BLaER1 treated with 17β-estradiol and CSF1 and Interleukin-3, amounts not matched to agents 10 nM and 100 nM (cell line): Measurements from ENCODE around the gene PRKCH.
A peak's percentile ranks its signal among the peaks of the same experiment; 100 is the strongest.

Source experiments
- H3K27ac ChIP-seq, 11 experiments: shearing (Covaris generic); formaldehyde crosslinking; 2 replicates each; pipeline ENCODE4 v1.8.1; 2022
- H3K27me3 ChIP-seq, 11 experiments: shearing (Covaris generic); formaldehyde crosslinking; 2 replicates each; pipeline ENCODE4 v1.8.1; 2022
- H3K36me3 ChIP-seq, 11 experiments: shearing (Covaris generic); formaldehyde crosslinking; 2 replicates each; pipeline ENCODE4 v1.8.1; 2022
- H3K4me1 ChIP-seq, 10 experiments: shearing (Covaris generic); formaldehyde crosslinking; 2 replicates each; pipeline ENCODE4 v1.8.1; 2022
- H3K4me2 ChIP-seq, 11 experiments: shearing (Covaris generic); formaldehyde crosslinking; 2 replicates each; pipeline ENCODE4 v1.8.1; 2022
- H3K4me3 ChIP-seq, 10 experiments: shearing (Covaris generic); formaldehyde crosslinking; 2 replicates each; pipeline ENCODE4 v1.8.1; 2022
- H3K9ac ChIP-seq, 11 experiments: shearing (Covaris generic); formaldehyde crosslinking; 2 replicates each; pipeline ENCODE4 v1.8.1; 2022
- H3K9me3 ChIP-seq, 11 experiments: shearing (Covaris generic); formaldehyde crosslinking; replicated peaks in 1 of 11; 2 replicates each; pipeline ENCODE4 v1.8.1; 2022
- H4K20me1 ChIP-seq, 11 experiments: shearing (Covaris generic); formaldehyde crosslinking; 2 replicates each; pipeline ENCODE4 v1.8.1; 2022
- Cebpa-rat ChIP-seq, 11 experiments: shearing (Covaris generic); IDR thresholded peaks; 2 replicates each; pipeline ENCODE4 v1.8.1; 2022

Gene PRKCH

DNA sequence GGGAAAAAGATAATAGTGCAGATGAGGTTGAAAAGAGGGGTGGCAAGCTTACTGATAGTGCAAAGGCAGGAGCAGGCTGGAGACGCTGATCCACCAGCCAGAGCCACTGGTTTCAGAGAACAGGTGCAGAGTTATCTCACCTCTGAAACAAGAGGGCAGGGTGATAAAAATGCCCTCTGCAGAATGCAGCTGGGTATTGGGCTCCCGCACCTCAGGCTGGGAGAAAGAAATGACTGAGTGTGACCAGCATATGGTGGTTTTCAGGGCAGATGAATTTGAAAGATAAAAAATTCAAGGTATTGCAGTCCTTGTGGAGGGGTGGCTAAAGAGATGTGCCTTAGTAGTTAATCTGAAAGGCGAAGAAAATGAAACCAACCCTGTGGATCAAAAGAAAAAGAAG is 37.4 kb upstream of the PRKCH start:
- no peak overlapping the region for H3K4me2 ChIP-seq
- H3K9ac ChIP-seq = no peak overlapping the region
- no peak overlapping the region for H3K4me3 ChIP-seq
- H3K27me3 ChIP-seq = no peaks in the 10 kb centered on the region
- no peaks in the 10 kb centered on the region for H3K36me3 ChIP-seq
- peaks cover 0 to 8% (median 0%) of the 10 kb centered on the region in 10 experiments; a peak in 4 of 20 replicates for H3K4me1 ChIP-seq
- H3K27ac ChIP-seq = no peak overlapping the region
- no peak for TF ChIP-seq Cebpa-rat (IDR thresholded peaks at IDR 0.05)
- H3K9me3 ChIP-seq = peaks cover 17 to 24% (median 22%) of the 10 kb centered on the region in 11 experiments
- no peaks in the 10 kb centered on the region for H4K20me1 ChIP-seq

DNA sequence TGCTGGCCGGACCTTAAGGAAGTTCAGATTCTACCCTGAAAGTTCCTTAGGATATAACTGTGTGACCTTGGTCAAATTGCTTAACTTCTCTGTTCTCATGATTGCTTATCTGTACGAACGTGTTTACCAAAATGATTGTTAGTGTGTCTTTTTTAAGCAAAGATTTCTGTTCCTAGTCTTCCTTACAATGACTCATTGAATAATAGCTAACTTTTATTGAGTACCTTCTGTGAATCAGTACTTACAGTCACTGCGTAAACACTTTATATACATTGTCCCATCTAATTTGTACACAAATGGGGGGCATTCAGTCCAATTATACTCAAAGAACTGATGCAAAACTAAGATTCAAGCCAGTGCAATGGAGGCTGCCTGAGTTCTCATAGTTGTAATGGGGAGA is 36.0 kb upstream of the PRKCH start:
- Histone ChIP-seq H3K9me3 (peaks cover 11 to 15% (median 13%) of the 10 kb centered on the region in 11 experiments), H3K9ac (no peak overlapping the region), H3K36me3 (no peaks in the 10 kb centered on the region), H3K4me3 (no peak overlapping the region), H4K20me1 (no peaks in the 10 kb centered on the region), H3K27me3 (no peaks in the 10 kb centered on the region), H3K4me1 (peaks cover 0 to 8% (median 0%) of the 10 kb centered on the region in 10 experiments; a peak in 4 of 20 replicates), H3K4me2 (no peak overlapping the region), H3K27ac (no peak overlapping the region)
- no peak for TF ChIP-seq Cebpa-rat (IDR thresholded peaks at IDR 0.05)

DNA sequence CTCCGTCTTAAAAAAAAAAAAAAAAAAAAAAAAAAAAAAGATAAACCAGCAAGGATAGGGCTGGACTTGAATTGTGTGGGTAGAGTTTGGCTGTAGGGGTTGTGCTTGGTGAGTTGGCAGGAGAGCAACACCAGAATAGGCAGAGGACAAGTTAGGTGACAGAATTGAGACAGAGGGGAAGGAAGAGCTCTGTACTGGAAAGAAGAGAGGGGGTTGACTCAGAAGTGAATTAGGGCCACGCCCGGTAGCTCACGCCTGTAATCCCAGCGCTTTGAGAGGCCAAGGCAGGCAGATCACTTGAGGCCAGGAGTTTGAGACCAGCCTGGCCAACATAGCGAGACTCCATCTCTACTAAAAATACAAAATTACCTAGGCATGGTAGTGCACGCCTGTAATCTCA is 34.2 kb upstream of the PRKCH start:
- H3K4me3 ChIP-seq = no peak overlapping the region
- no peak overlapping the region for H3K9ac ChIP-seq
- no peaks in the 10 kb centered on the region for H3K27me3 ChIP-seq
- H3K36me3 ChIP-seq = no peaks in the 10 kb centered on the region
- no peaks in the 10 kb centered on the region for H4K20me1 ChIP-seq
- H3K4me2 ChIP-seq = 0 out of 22 replicates have a peak overlapping the region, but pooled peaks of 1 of the 11 experiments have one; percentile 5
- no peak overlapping the region for H3K27ac ChIP-seq
- peaks cover 0 to 8% (median 0%) of the 10 kb centered on the region in 10 experiments; a peak in 4 of 20 replicates for H3K4me1 ChIP-seq
- TF ChIP-seq Cebpa-rat (IDR thresholded peaks at IDR 0.05) = no peak
- no peaks in the 10 kb centered on the region for H3K9me3 ChIP-seq

- H3K4me3 ChIP-seq = no peak overlapping the region
- H3K4me2 ChIP-seq = no peak overlapping the region
- H3K27me3 ChIP-seq = no peaks in the 10 kb centered on the region
- H3K36me3 ChIP-seq = no peaks in the 10 kb centered on the region
- H4K20me1 ChIP-seq = no peaks in the 10 kb centered on the region
- no peak for TF ChIP-seq Cebpa-rat (IDR thresholded peaks at IDR 0.05)
- no peak overlapping the region for H3K9ac ChIP-seq
- peaks cover 0 to 8% (median 0%) of the 10 kb centered on the region in 10 experiments; a peak in 4 of 20 replicates for H3K4me1 ChIP-seq
- no peaks in the 10 kb centered on the region for H3K9me3 ChIP-seq
- H3K27ac ChIP-seq = no peak overlapping the region
These were observed 33.2 kb upstream of the PRKCH start for GRCh38 chr14:61288228-61288627.

- H3K4me3 ChIP-seq = no peak overlapping the region
- no peaks in the 10 kb centered on the region for H3K27me3 ChIP-seq
- H3K9ac ChIP-seq = no peak overlapping the region
- H3K27ac ChIP-seq = no peak overlapping the region
- no peak overlapping the region for H3K4me2 ChIP-seq
- peaks cover 0 to 8% (median 0%) of the 10 kb centered on the region in 10 experiments; a peak in 4 of 20 replicates for H3K4me1 ChIP-seq
- H3K36me3 ChIP-seq = no peaks in the 10 kb centered on the region
- no peaks in the 10 kb centered on the region for H3K9me3 ChIP-seq
- no peaks in the 10 kb centered on the region for H4K20me1 ChIP-seq
- TF ChIP-seq Cebpa-rat (IDR thresholded peaks at IDR 0.05) = no peak
These were observed 32.7 kb upstream of the PRKCH start for GRCh38 chr14:61288720-61289119.

- no peaks in the 10 kb centered on the region for H3K27me3 ChIP-seq
- no peak overlapping the region for H3K4me3 ChIP-seq
- H4K20me1 ChIP-seq = no peaks in the 10 kb centered on the region
- peaks cover 0 to 8% (median 0%) of the 10 kb centered on the region in 10 experiments; a peak in 5 of 20 replicates for H3K4me1 ChIP-seq
- H3K36me3 ChIP-seq = no peaks in the 10 kb centered on the region
- no peaks in the 10 kb centered on the region for H3K9me3 ChIP-seq
- no peak for TF ChIP-seq Cebpa-rat (IDR thresholded peaks at IDR 0.05)
- no peak overlapping the region for H3K27ac ChIP-seq
- H3K9ac ChIP-seq = no peak overlapping the region
- no peak overlapping the region for H3K4me2 ChIP-seq
These were observed 30.7 kb upstream of the PRKCH start for GRCh38 chr14:61290701-61291100.

GRCh38 chr14:61296151-61296550 is 25.2 kb upstream of the PRKCH start:
- Histone ChIP-seq H3K4me2 (peak overlapping the region in 4 of 11 experiments; percentile 8 to 27 (median 20); a peak in 4 of 22 replicates), H3K4me1 (peaks cover 0 to 44% (median 8%) of the 10 kb centered on the region in 10 experiments; a peak in 10 of 20 replicates), H3K9ac (peak overlapping the region in 3 of 11 experiments; percentile 8 to 30 (median 9); a peak in 3 of 22 replicates), H3K36me3 (no peaks in the 10 kb centered on the region), H4K20me1 (no peaks in the 10 kb centered on the region), H3K9me3 (no peaks in the 10 kb centered on the region), H3K27me3 (no peaks in the 10 kb centered on the region), H3K4me3 (no peak overlapping the region), H3K27ac (no peak overlapping the region)
- TF ChIP-seq Cebpa-rat (IDR thresholded peaks at IDR 0.05) = no peak

- no peak for TF ChIP-seq Cebpa-rat (IDR thresholded peaks at IDR 0.05)
- Histone ChIP-seq H3K4me3 (no peak overlapping the region), H3K36me3 (no peaks in the 10 kb centered on the region), H3K27me3 (no peaks in the 10 kb centered on the region), H3K9me3 (peaks cover 0 to 6% (median 0%) of the 10 kb centered on the region in 11 experiments; a peak in 2 of 22 replicates), H4K20me1 (no peaks in the 10 kb centered on the region), H3K4me1 (peaks cover 0 to 44% (median 8%) of the 10 kb centered on the region in 10 experiments; a peak in 10 of 20 replicates), H3K4me2 (no peak overlapping the region; a peak in 2 of 22 replicates), H3K27ac (no peak overlapping the region), H3K9ac (no peak overlapping the region; a peak in 1 of 22 replicates)
These were observed 24.5 kb upstream of the PRKCH start for GRCh38 chr14:61296719-61297502.

- TF ChIP-seq Cebpa-rat (IDR thresholded peaks at IDR 0.05) = no peak
- Histone ChIP-seq H3K27ac (no peak overlapping the region), H3K36me3 (no peaks in the 10 kb centered on the region), H3K9me3 (peaks cover 0 to 9% (median 0%) of the 10 kb centered on the region in 11 experiments; a peak in 2 of 22 replicates), H3K4me1 (peaks cover 0 to 44% (median 8%) of the 10 kb centered on the region in 10 experiments; a peak in 10 of 20 replicates), H3K27me3 (no peaks in the 10 kb centered on the region), H3K4me2 (no peak overlapping the region), H4K20me1 (no peaks in the 10 kb centered on the region), H3K9ac (no peak overlapping the region; a peak in 1 of 22 replicates), H3K4me3 (no peak overlapping the region)
These were observed 23.8 kb upstream of the PRKCH start for GRCh38 chr14:61297581-61297980.
